GM12892 (cell line): ENCODE results near the gene SNAP91.
A peak's percentile ranks its signal among the peaks of the same experiment; 100 is the strongest.

Source experiments
- DNase-seq: peaks from one replicate; pipeline ENCODE4 v3.0.0; 2011; ENCODE audit not compliant: insufficient read length
- FAIRE-seq: peaks from 2 replicates; lab custom pipeline; 2011; peaks lifted over from hg19 to GRCh38; lab: Jason Lieb, UNC
- POLR2A ChIP-seq: IDR thresholded peaks from 2 replicates; pipeline ENCODE4 v1.6.1; 2011; ENCODE audit warnings: low read depth, low read length, control low read depth
- POLR2AphosphoS5 ChIP-seq: IDR thresholded peaks from 2 replicates; pipeline ENCODE4 v1.6.1; 2011; ENCODE audit warnings: low read depth, low read length, control low read depth
- TAF1 ChIP-seq: IDR thresholded peaks from 2 replicates; pipeline ENCODE4 v1.6.1; 2011; ENCODE audit warnings: low read depth, mild to moderate bottlenecking, control low read depth, low read length, borderline replicate concordance

The SNAP91 gene

DNA sequence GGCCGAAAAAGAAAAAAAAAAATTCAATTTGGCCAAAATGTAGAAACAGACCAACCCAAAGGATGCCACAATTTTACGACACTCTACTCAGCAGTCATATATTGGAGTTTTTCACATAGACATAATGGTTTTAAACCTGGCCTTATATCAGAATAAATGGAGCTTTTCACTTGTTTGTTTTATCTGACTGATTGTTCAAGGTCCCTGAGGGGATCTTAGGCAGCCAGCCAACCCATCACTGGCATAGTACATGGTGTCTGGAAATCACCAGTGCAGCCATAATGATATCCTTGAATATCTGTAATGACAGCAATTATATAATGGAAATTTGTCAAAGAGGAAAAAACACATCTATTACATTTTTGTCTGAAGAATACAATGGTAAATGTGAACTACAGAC lies 99.7 kb downstream of the SNAP91 start:
- DNase-seq (no peak), FAIRE-seq (no peak)
- no peak for TF ChIP-seq POLR2A
- TF ChIP-seq TAF1, result no peak
- no peak for TF ChIP-seq POLR2AphosphoS5

DNA sequence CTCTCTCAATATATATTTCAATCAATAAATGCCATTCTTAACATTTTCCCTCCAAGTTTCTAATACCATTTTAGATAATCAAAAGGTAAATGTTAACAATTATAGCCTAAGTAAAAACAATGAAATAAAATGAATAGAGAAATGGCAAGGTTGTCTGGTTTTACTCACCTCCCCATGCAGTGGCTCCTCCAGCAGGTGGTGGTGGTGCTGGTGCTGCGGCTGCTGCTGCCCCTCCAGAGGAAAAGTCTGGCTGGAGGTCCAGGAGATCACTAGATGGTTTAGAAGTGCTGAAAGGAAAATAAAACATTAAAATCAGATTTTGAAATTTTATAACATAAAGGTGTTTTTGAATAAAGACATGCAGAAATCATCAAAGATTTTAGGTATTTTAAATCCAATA lies 103.4 kb downstream of the SNAP91 start:
- FAIRE-seq (no peak), DNase-seq (no peak)
- TF ChIP-seq POLR2AphosphoS5, result no peak

DNA sequence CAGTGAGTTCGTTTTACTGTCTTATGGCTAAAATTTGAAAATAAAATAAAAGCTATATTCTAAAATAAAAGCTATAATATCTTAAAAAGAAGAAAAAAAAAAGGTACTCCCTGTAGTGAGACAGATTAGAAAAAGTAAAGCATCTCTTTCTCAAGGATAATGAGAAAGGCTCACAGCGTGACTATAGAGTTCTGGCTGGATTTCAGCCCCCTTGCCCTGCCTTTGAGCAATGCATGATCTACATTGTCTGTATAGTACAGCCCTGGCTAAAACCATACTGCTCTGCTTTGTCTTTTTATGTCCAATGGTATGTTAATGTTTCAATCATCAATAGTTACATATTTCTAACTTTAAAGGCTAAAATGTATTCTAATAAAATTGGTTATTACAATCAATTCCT lies 105.3 kb downstream of the SNAP91 start:
- no peak for FAIRE-seq
- no peak for DNase-seq
- TF ChIP-seq POLR2AphosphoS5 (no peak), POLR2A (no peak), TAF1 (no peak)

DNA sequence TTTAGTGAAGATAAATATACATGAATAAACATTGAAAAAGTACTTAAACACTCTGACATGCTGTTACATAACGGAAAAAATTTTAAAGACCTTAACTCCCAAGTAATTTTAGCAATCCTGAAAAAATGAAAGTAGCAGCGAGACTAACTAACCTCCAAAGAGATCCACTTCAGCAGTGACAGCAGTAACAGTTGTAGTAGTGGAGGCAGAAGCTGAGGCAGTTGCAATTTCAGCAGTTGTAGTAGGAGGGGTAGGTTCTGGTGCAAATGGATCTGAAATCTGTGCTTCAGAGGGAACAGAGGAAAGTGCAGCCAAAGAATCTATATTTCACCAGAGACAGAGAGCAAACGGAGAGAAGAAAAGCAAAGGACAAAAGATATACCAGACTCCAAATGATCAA lies 107.8 kb downstream of the SNAP91 start:
- no peak for DNase-seq
- FAIRE-seq, result no peak
- no peak for TF ChIP-seq POLR2A
- no peak for TF ChIP-seq POLR2AphosphoS5
- no peak for TF ChIP-seq TAF1

DNA sequence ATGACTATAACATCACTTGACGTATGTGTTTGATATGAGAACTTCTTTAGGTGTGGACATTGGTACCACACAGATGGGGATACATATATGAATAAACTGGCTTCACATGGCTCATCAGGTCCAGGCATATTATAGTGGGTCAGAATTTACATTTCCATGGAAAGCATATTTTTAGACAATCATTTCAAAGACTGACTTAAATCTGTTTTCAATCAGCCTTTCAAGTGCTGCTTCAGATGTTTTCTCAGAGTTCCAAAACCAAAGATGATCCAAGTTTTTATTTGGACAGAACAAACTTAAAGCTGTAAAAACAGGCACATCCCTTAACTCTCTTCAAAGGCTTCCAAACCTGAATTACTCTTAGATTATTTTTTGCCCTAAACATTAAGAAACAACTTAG lies 108.4 kb downstream of the SNAP91 start:
- FAIRE-seq (no peak), DNase-seq (no peak)
- TF ChIP-seq POLR2AphosphoS5 (no peak), TAF1 (no peak), POLR2A (no peak)

DNA sequence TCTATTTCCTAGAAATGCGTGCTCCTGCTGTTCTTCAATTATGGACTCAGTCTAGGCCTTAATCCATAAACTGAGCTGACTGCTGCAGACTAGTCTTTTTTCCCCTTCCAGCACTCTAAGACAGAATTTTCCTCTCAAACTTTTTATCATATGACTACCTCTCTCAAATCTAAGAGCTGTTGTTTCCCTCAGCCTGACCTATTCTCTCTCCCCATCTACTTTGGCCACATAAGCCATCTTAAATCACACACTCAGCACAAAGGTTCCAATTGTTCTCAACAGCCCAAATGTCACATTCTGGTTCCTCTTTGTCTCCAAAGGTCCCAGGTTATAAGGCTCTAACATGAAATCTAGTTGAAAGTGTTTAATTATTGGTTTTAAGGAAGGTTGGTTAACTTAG lies 111.4 kb downstream of the SNAP91 start:
- TF ChIP-seq POLR2A (no peak), TAF1 (no peak), POLR2AphosphoS5 (no peak)
- DNase-seq (no peak), FAIRE-seq (peak; percentile 17)

DNA sequence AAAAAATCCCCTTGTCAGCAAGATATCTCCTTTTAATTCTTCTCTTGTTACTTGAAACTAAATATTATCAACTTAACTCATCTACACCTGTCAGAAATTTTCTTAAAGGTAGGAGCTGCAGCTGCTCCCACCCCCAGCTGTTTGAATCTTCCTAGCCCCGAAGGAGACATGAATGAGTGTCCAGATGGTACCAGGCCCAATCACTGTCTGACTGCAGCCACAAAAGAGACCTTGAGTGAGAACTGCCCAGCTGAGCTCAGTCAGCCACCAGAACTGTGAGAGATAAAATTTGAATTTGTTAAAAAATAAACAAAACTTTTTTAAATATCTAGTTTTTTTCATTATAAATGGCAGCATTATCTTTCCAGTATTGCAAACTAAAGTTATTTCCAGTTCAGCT lies 111.8 kb downstream of the SNAP91 start:
- TF ChIP-seq POLR2AphosphoS5, result no peak
- TF ChIP-seq TAF1, result no peak
- TF ChIP-seq POLR2A, result no peak
- no peak for FAIRE-seq

DNA sequence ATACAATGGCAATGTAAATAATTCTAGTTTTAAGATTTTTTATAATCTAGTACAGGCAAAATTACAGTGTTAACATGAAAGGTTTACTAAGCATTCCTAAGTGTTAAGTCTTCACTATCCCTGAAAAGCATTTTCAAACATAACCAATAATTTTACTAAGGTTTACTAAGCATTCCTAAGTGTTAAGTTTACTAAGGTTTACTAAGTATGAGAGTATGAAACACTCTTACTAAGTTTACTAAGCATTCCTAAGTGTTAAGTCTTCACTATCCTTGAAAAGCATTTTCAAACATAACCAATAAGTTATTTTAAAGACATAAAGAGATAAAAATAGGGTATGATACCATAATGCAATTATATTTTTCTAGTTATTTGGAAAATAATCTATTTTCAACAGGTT lies 114.0 kb downstream of the SNAP91 start:
- TF ChIP-seq POLR2AphosphoS5 (no peak), POLR2A (no peak), TAF1 (no peak)
- no peak for FAIRE-seq

More for the DNA sequence above, 111.8 kb downstream of the SNAP91 start:
- no peak for DNase-seq

DNA sequence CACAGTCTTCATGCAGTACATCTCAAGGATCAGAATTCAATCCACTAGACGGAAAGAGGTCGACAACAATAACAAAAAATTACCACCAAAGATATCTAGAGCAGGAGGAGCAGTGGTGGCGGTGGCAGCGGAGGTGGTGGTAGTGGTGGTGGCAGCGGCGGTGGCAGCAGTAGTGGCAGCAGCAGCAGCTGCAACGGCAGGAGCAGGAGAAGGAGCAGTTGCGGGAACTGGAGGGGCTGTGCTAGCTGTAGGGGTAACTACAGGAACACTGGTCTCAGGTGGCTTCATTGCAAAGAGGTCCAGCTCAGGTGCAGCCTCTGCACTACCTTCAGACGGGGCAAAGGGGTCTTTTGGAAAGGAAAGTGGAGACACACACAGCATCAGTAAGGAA lies 115.5 kb downstream of the SNAP91 start:
- FAIRE-seq, result no peak
- TF ChIP-seq TAF1 (no peak), POLR2A (no peak), POLR2AphosphoS5 (no peak)
- DNase-seq, result no peak

More for the DNA sequence above, 114.0 kb downstream of the SNAP91 start:
- no peak for DNase-seq

DNA sequence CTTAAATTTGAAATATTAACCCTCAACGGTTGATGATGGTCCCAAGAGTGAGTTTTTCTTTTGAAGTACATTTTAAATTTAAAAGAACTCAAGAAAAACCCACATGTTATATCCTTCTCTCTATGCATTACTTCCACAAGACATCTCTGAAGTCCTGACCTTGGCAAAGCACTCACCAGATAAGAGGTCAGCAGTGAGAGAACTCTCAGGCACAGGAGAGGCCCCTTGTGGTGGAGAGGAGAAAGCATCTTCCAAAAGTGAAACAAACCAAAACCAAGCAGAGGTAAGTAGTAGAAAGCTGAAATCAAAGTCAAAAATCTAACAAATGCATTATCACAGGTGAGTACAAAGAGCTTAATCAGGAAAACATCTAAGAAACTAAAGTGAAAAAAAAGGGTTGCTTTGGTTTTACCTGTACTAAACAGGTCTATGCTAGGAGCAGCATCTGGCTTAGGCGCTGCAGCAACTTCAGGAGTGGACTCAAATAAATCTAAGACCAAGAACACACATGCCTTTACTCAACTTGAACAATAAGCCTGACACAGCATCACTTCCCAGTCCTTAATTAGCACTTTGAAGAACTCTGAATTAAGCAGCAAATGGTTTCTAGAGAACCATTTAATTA lies 116.0 kb downstream of the SNAP91 start:
- FAIRE-seq, result peak; percentile 54
- TF ChIP-seq POLR2A (no peak), TAF1 (no peak), POLR2AphosphoS5 (no peak)
- DNase-seq, result no peak

DNA sequence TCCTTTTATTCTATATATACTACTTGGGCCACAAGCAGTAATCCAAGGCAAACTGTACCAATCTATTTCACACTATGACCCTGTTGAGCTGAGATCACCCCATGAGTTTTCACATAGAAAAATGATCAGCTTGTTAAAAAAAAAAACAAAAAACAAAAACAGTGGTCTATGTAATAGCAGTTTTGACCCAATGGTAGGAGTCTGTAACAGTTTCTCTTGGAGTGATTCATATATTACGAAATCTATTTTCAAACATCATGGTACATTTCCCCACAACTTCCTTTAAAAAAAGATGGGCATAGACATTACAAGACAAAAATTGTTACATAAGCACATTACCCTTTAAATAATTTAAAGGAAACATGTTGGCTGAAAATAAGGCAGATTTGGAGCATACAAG lies 118.5 kb downstream of the SNAP91 start:
- TF ChIP-seq POLR2AphosphoS5 (no peak), POLR2A (no peak), TAF1 (no peak)
- DNase-seq (no peak), FAIRE-seq (no peak)

DNA sequence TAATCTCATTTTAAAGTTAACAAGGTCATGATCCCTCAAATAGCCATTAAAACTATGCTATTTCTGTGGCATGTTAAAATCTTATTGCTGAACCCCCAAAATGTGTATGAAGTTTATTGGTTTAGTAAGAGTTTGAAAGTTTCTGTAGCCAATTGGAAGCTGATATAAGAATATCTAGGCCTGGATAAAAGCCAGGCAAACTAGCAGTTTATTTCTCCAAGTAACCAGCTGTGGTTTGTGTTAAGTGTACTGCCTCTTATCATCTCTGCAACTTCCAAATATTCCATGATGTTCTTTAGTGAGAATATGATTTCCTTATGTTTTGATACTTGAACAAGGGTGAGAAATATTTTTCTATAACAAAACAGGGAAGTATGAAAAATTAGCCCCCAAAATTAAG lies 119.8 kb downstream of the SNAP91 start:
- FAIRE-seq (no peak), DNase-seq (no peak)
- no peak for TF ChIP-seq POLR2A
- no peak for TF ChIP-seq TAF1

DNA sequence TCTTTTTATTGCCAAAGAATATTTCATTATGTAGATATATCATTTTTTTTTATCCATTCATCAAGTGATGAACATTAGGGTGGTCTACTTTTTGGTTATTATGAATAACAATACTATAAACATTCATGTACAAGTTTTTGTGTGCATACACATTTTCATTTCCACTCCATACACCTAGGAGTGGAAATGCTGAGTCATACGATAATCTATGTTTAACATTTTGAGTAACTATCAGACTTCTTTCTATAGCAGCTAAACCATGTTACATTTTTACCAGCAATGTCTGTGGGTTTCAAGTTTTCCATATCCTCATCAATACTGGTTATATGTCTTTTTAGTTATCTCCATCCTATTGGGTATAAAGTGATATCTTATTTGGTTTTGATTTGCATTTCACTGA lies 130.8 kb downstream of the SNAP91 start:
- no peak for TF ChIP-seq POLR2AphosphoS5
- no peak for TF ChIP-seq POLR2A
- no peak for TF ChIP-seq TAF1
- DNase-seq (no peak), FAIRE-seq (no peak)
